Body of pancreas (tissue), 4 donors: Measurements from ENCODE around the gene NHERF2.

Source experiments
- CTCF ChIP-seq, 7 experiments: fragments of 450-650 bp in 4 of 7; fragments of 200-600 bp in 3 of 7; sonication (generic) in 3 of 7; IDR thresholded peaks; one replicate each; pipeline ENCODE4 v1.5.1; 2016 to 2019; ENCODE audit warnings: antibody characterized with exemption in 7 of 7
- POLR2A ChIP-seq, 3 donors: fragments of 450-650 bp; IDR thresholded peaks; one replicate each; pipeline ENCODE4 v1.6.1; 2016; ENCODE audit warnings: antibody characterized with exemption in 3 of 3, mild to moderate bottlenecking in 2 of 3

- no peak for TF ChIP-seq CTCF (IDR thresholded peaks at IDR 0.05)
- no peak for TF ChIP-seq POLR2A (IDR thresholded peaks at IDR 0.05)
These were observed 23.4 kb upstream of the NHERF2 start for GRCh38 chr16:2003231-2003826.
